ENCODE measurements around the gene AGXT.
A peak's percentile ranks its signal among the peaks of the same experiment; 100 is the strongest.

GRCh38 chr2:240834377-240834975 is 34.1 kb upstream of the AGXT start:
- TF ChIP-seq CTCF (optimal IDR thresholded peaks at IDR 0.05 in 1 of 3, IDR thresholded peaks at IDR 0.05 in 1 of 3, conservative IDR thresholded peaks at IDR 0.05 in 1 of 3; ENCODE audit: extremely low read depth in 1 of 3, insufficient read depth in 2 of 3, low read length in 3 of 3) (peak in 1 of 3 experiments; percentile 1), EZH2 (IDR thresholded peaks at IDR 0.05; ENCODE audit: low read length) (no peak)
